Duodenal mucosa (tissue), 2 donors: Measurements from ENCODE around the gene ERGIC1.
A peak's percentile ranks its signal among the peaks of the same experiment; 100 is the strongest.

ENCODE experiments used
- H3K27ac ChIP-seq: one replicate; pipeline ENCODE4 v1.7.0; 2013; ENCODE audit warnings: low read depth, low read length
- H3K27me3 ChIP-seq, 2 donors: one replicate each; pipeline ENCODE4 v1.7.0; 2013; ENCODE audit warnings: low read length in 2 of 2, control low read depth in 1 of 2; ENCODE audit not compliant: insufficient read depth in 2 of 2, control insufficient read depth in 1 of 2
- H3K36me3 ChIP-seq, 2 donors: one replicate each; pipeline ENCODE4 v1.7.0; 2013; ENCODE audit warnings: low read length in 2 of 2, control low read depth in 1 of 2; ENCODE audit not compliant: insufficient read depth in 2 of 2, control insufficient read depth in 1 of 2
- H3K4me1 ChIP-seq, 2 donors: one replicate each; pipeline ENCODE4 v1.7.0; 2013; ENCODE audit warnings: low read length in 2 of 2, control low read depth in 1 of 2; ENCODE audit not compliant: insufficient read depth in 2 of 2, control insufficient read depth in 1 of 2
- H3K4me3 ChIP-seq, 2 donors: one replicate each; pipeline ENCODE4 v1.7.0; 2013; ENCODE audit warnings: low read length in 2 of 2, low read depth in 1 of 2
- H3K9ac ChIP-seq, 2 donors: one replicate each; pipeline ENCODE4 v1.7.0; 2013; ENCODE audit warnings: low read length in 2 of 2, low read depth in 1 of 2
- H3K9me3 ChIP-seq, 2 donors: one replicate each; pipeline ENCODE4 v1.7.0; 2013; ENCODE audit warnings: low read length in 2 of 2, control low read depth in 1 of 2; ENCODE audit not compliant: control insufficient read depth in 1 of 2

Gene ERGIC1

DNA sequence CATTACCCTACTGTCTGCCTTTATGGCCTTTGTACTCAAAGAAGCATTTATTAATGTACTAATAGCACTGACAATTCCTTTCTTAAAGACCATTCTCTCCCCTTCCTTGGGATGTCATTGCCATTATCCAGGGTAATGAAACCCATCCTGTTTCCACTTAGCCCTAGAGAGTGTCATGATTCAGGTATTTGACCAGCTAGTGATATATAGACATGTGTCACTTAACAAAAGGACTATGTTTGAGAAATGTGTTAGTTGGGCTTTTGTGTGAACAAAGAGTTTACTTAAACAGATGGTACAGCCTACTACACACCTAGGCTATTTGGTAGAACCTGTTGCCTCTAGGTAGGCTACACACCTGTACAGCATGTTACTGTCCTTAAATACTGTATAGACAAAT is 151.5 kb downstream of the ERGIC1 start:
- no peak overlapping the region for H3K9ac ChIP-seq
- H3K36me3 ChIP-seq, result peaks cover 0 to 13% of the 10 kb centered on the region in 2 donors
- no peaks in the 10 kb centered on the region for H3K27me3 ChIP-seq
- H3K4me1 ChIP-seq, result peaks cover 9 to 13% of the 10 kb centered on the region in 2 donors
- H3K9me3 ChIP-seq, result no peaks in the 10 kb centered on the region
- H3K4me3 ChIP-seq, result peak overlapping the region; percentile 8 to 11
- no peak overlapping the region for H3K27ac ChIP-seq

DNA sequence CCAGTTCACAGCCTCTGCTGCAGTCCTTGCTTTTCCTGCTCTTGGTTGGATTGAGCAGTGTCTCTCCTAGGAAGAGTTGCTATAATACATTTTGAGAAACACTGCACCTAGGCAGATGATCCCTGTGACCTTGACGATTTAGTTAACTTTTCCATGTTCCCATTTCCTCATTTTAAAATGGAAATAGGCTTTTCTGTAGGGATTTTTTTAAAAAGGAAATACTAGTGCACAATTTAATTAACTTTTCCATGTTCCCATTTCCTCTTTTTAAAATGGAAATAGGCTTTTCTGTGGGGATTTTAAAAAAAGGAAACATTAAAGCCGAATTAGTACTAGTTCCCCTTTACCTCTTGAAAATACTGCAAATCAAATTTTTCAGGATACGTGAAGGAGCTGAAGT is 154.2 kb downstream of the ERGIC1 start:
- Histone ChIP-seq H3K4me1 (peaks cover 9 to 13% of the 10 kb centered on the region in 2 donors), H3K9me3 (no peaks in the 10 kb centered on the region), H3K36me3 (peaks cover 0 to 16% of the 10 kb centered on the region in 2 donors), H3K4me3 (no peak overlapping the region), H3K27me3 (no peaks in the 10 kb centered on the region), H3K9ac (no peak overlapping the region), H3K27ac (no peak overlapping the region)

- no peak overlapping the region for H3K27ac ChIP-seq
- H3K9me3 ChIP-seq, result no peaks in the 10 kb centered on the region
- no peak overlapping the region for H3K4me3 ChIP-seq
- H3K4me1 ChIP-seq, result peaks cover 2% of the 10 kb centered on the region in 2 donors
- H3K27me3 ChIP-seq, result no peaks in the 10 kb centered on the region
- peaks cover 0 to 28% of the 10 kb centered on the region in 2 donors for H3K36me3 ChIP-seq
- no peak overlapping the region for H3K9ac ChIP-seq
These were observed 156.7 kb downstream of the ERGIC1 start for GRCh38 chr5:172990776-172991175.

- H3K4me3 ChIP-seq, result no peak overlapping the region
- H3K9ac ChIP-seq, result no peak overlapping the region
- H3K4me1 ChIP-seq, result peaks cover 0 to 2% of the 10 kb centered on the region in 2 donors
- no peak overlapping the region for H3K27ac ChIP-seq
- peaks cover 0 to 30% of the 10 kb centered on the region in 2 donors for H3K36me3 ChIP-seq
- no peaks in the 10 kb centered on the region for H3K9me3 ChIP-seq
- no peaks in the 10 kb centered on the region for H3K27me3 ChIP-seq
These were observed 160.4 kb downstream of the ERGIC1 start for GRCh38 chr5:172994405-172994804.

- no peak overlapping the region for H3K4me3 ChIP-seq
- H3K9ac ChIP-seq, result no peak overlapping the region
- no peaks in the 10 kb centered on the region for H3K9me3 ChIP-seq
- peaks cover 0 to 27% of the 10 kb centered on the region in 2 donors for H3K36me3 ChIP-seq
- H3K4me1 ChIP-seq, result peaks cover 2 to 9% of the 10 kb centered on the region in 2 donors
- no peak overlapping the region for H3K27ac ChIP-seq
- no peaks in the 10 kb centered on the region for H3K27me3 ChIP-seq
These were observed 165.4 kb downstream of the ERGIC1 start for GRCh38 chr5:172999372-172999973.

DNA sequence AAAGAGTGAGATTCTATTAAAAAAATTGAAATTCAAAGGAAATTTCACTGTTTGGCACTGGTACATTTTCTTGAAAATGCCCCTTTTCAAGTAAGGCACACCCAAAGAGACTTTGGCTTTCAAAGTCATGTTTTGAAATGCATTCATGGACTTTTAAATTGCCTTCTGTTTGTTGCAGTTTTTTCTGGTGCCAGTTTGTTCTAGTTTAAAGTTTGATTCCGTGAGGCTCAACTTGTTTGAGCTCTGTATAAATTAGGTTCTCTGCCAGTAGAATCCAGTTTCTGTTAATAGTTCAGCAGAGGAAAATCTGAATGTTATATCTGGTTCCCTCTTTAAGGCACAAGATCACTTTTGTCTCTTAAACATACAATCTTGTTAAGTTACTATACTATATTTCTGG is 165.9 kb downstream of the ERGIC1 start:
- H3K4me3 ChIP-seq, result no peak overlapping the region
- no peaks in the 10 kb centered on the region for H3K27me3 ChIP-seq
- no peak overlapping the region for H3K27ac ChIP-seq
- peaks cover 0 to 23% of the 10 kb centered on the region in 2 donors for H3K36me3 ChIP-seq
- no peaks in the 10 kb centered on the region for H3K9me3 ChIP-seq
- H3K9ac ChIP-seq, result no peak overlapping the region
- H3K4me1 ChIP-seq, result peaks cover 2 to 9% of the 10 kb centered on the region in 2 donors

GRCh38 chr5:173001229-173001841 is 167.3 kb downstream of the ERGIC1 start:
- H3K4me3 ChIP-seq, result no peak overlapping the region
- H3K27ac ChIP-seq, result no peak overlapping the region
- H3K4me1 ChIP-seq, result peaks cover 2 to 9% of the 10 kb centered on the region in 2 donors
- H3K9ac ChIP-seq, result no peak overlapping the region
- H3K27me3 ChIP-seq, result no peaks in the 10 kb centered on the region
- H3K9me3 ChIP-seq, result no peaks in the 10 kb centered on the region
- peaks cover 0 to 10% of the 10 kb centered on the region in 2 donors for H3K36me3 ChIP-seq
